NT2/D1 (cell line): Measurements from ENCODE around the gene TYMP.

ENCODE experiments used
- SUZ12 ChIP-seq: IDR thresholded peaks from 2 replicates; pipeline ENCODE4 v1.6.1; 2011; ENCODE audit not compliant: insufficient read length, insufficient read depth; ENCODE audit errors: extremely low read depth
- YY1 ChIP-seq: IDR thresholded peaks from 2 replicates; pipeline ENCODE4 v1.6.1; 2011; ENCODE audit not compliant: insufficient read length, insufficient read depth
- ZNF274 ChIP-seq: IDR thresholded peaks from 2 replicates; pipeline ENCODE4 v1.6.1; 2011; ENCODE audit warnings: mild to moderate bottlenecking, low read depth, low read length

DNA sequence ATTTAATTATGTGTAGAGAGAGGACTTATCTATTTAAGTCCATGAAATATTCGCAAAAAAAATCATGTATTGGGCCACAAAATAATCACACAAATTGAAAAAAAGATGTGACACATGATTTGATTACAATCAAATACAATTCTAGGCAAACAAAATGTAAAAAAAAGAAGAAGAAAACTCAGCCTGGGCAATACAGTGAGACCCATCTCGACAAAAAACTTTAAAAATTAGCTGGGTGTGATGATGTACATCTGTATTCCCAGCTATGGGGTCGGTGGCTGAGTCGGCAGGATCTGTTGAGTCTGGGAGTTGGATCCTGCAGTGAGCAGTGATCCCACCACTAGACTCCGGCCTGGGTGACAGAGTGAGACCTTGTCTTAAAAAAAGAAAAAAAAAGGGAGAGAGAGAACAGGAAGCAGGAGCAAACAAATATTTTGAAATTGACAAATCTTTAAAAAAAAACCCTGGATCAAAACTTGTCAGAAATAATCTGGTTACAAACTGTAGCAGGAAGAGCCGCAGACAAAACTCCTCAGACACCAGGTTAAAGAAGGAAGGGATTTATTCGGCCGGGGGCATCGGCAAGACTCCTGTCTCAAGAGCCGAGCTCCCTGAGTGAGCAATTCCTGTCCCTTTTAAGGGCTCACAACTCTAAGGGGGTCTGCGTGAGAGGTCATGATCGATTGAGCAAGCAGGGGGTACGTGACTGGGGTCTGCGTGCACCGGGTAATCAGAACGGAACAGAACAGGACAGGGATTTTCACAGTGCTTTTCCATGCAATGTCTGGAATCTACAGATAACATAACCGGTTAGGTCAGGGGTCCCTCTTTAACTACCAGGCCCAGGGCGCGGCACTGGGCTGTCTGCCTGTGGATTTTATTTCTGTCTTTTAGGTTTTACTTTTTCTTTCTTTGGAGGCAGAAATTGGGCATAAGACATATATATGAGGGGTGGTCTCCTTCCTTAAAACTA, 3.3 kb upstream of the TYMP start:
- TF ChIP-seq SUZ12 (no peak), ZNF274 (no peak), YY1 (no peak)
